ENCODE measurements around the gene RNF138. TPM values are rescaled to one million over a fixed set of nuclear protein-coding genes. Genes with fewer than 3 reads are reported as not detected.
"Not testable (repeated sequence)": the region's sequence is repeated elsewhere in the genome, so short reads cannot be mapped to it uniquely, and the experiment has no call there.

Gene RNF138
- total RNA-seq, 1 experiment from 2014 or later = 94.9 TPM

GRCh38 chr18:32158631-32159030, 67.0 kb downstream of the RNF138 start:
- DNase-seq (ENCODE audit: low spot score); in situ Hi-C loops (cut with HindIII; ENCODE audit: low sequenced_read_pairs): not testable (repeated sequence)

GRCh38 chr18:32160547-32160946, 68.9 kb downstream of the RNF138 start:
- in situ Hi-C loops (cut with HindIII; ENCODE audit: low sequenced_read_pairs) = no loop called here

GRCh38 chr18:32167980-32168730, 76.5 kb downstream of the RNF138 start:
- in situ Hi-C loops (cut with HindIII; ENCODE audit: low sequenced_read_pairs) = no loop called here
- DNase-seq (ENCODE audit: low spot score) = no peak

More at GRCh38 chr18:32160547-32160946, 68.9 kb downstream of the RNF138 start:
- no peak for DNase-seq (ENCODE audit: low spot score)

GRCh38 chr18:32173654-32174053, 82.0 kb downstream of the RNF138 start:
- in situ Hi-C loops (cut with HindIII; ENCODE audit: low sequenced_read_pairs) = no loop called here
- DNase-seq (ENCODE audit: low spot score) = no peak

GRCh38 chr18:32174719-32175118, 83.0 kb downstream of the RNF138 start:
- DNase-seq (ENCODE audit: low spot score) = no peak
- in situ Hi-C loops (cut with HindIII; ENCODE audit: low sequenced_read_pairs) = no loop called here

- in situ Hi-C loops (cut with HindIII; ENCODE audit: low sequenced_read_pairs) = no loop called here
- peak; percentile 81 for DNase-seq (ENCODE audit: low spot score)
Observed at GRCh38 chr18:32175265-32175664, 83.6 kb downstream of the RNF138 start.

GRCh38 chr18:32176745-32177144, 85.1 kb downstream of the RNF138 start:
- in situ Hi-C loops (cut with HindIII; ENCODE audit: low sequenced_read_pairs); DNase-seq (ENCODE audit: low spot score): not testable (repeated sequence)

- no peak for DNase-seq (ENCODE audit: low spot score)
- in situ Hi-C loops (cut with HindIII; ENCODE audit: low sequenced_read_pairs) = no loop called here
Observed at GRCh38 chr18:32177530-32177929, 85.9 kb downstream of the RNF138 start.

Other genes starting within 250 kb of the RNF138 start
- 35.2 and 65.8 TPM in 2 replicates for gene TRAPPC8, start 148.7 kb upstream of the RNF138 start, total RNA-seq (2014; rRNA removed; shearing (Covaris generic))
- 2.4 and 2.8 TPM in 2 replicates for gene RNF125, start 73.0 kb upstream of the RNF138 start, total RNA-seq (2014; rRNA removed; shearing (Covaris generic))
- not detected in 2 replicates for gene MEP1B, start 98.2 kb downstream of the RNF138 start, total RNA-seq (2014; rRNA removed; shearing (Covaris generic))

Measured in G401 (cell line).